22Rv1 (cell line): ENCODE measurements around the gene CALM3.
A peak's percentile ranks its signal among the peaks of the same experiment; 100 is the strongest.

Experiments
- H3K27ac ChIP-seq: fragments of 450-650 bp; 2 replicates; pipeline ENCODE4 v1.5.1; 2017
- CTCF ChIP-seq: fragments of 450-650 bp; IDR thresholded peaks from 2 replicates; pipeline ENCODE4 v1.5.1; 2017; ENCODE audit warnings: mild to moderate bottlenecking
- ZFX ChIP-seq: fragments of 450-650 bp; IDR thresholded peaks from 2 replicates; pipeline ENCODE4 v1.6.1; 2017; ENCODE audit warnings: antibody characterized with exemption, borderline replicate concordance

CALM3 gene

GRCh38 chr19:46600384-46601317 lies 479 bp upstream of the CALM3 start:
- no peak for TF ChIP-seq ZFX
- TF ChIP-seq CTCF: no peak

GRCh38 chr19:46602392-46603194 lies 1.5 kb downstream of the CALM3 start:
- TF ChIP-seq ZFX (no peak), CTCF (no peak)
- peak overlapping the region; percentile 96 for H3K27ac ChIP-seq

More at GRCh38 chr19:46600384-46601317, 479 bp upstream of the CALM3 start:
- peak overlapping the region; percentile 96 for H3K27ac ChIP-seq

GRCh38 chr19:46603195-46603637 lies 2.1 kb downstream of the CALM3 start:
- peak overlapping the region; percentile 96 for H3K27ac ChIP-seq
- TF ChIP-seq ZFX: no peak
- TF ChIP-seq CTCF: no peak

GRCh38 chr19:46603752-46604231 lies 2.7 kb downstream of the CALM3 start:
- H3K27ac ChIP-seq: peak overlapping the region; percentile 96
- TF ChIP-seq ZFX: no peak
- TF ChIP-seq CTCF: no peak

GRCh38 chr19:46604781-46605355 lies 3.7 kb downstream of the CALM3 start:
- H3K27ac ChIP-seq: peak overlapping the region; percentile 96; the same call in 1 of the 2 replicates
- TF ChIP-seq CTCF (no peak), ZFX (no peak)

- peak overlapping the region; percentile 96; the same call in 1 of the 2 replicates for H3K27ac ChIP-seq
- TF ChIP-seq ZFX (no peak), CTCF (no peak)
These were observed 4.3 kb downstream of the CALM3 start for GRCh38 chr19:46605356-46605821.
